Fibroblast of mammary gland (primary cell): ENCODE data around the gene MCTP2.

Experiments used
- DNase-seq: peaks from one replicate; pipeline ENCODE4 v3.0.0-alpha.2; 2010; ENCODE audit warnings: low read depth
- H3K4me3 ChIP-seq: 2 replicates; pipeline ENCODE4 v1.5.1; 2011; ENCODE audit warnings: low read depth, mild to moderate bottlenecking, low read length, moderate library complexity; ENCODE audit not compliant: control insufficient read depth
- TF ChIP-seq, protein P1 (sequence below): conservative IDR thresholded peaks from 2 replicates; pipeline ENCODE4 v1.5.1; 2011; ENCODE audit warnings: low read depth, low read length, inconsistent platforms; ENCODE audit not compliant: control insufficient read depth, insufficient read depth

The MCTP2 gene

DNA sequence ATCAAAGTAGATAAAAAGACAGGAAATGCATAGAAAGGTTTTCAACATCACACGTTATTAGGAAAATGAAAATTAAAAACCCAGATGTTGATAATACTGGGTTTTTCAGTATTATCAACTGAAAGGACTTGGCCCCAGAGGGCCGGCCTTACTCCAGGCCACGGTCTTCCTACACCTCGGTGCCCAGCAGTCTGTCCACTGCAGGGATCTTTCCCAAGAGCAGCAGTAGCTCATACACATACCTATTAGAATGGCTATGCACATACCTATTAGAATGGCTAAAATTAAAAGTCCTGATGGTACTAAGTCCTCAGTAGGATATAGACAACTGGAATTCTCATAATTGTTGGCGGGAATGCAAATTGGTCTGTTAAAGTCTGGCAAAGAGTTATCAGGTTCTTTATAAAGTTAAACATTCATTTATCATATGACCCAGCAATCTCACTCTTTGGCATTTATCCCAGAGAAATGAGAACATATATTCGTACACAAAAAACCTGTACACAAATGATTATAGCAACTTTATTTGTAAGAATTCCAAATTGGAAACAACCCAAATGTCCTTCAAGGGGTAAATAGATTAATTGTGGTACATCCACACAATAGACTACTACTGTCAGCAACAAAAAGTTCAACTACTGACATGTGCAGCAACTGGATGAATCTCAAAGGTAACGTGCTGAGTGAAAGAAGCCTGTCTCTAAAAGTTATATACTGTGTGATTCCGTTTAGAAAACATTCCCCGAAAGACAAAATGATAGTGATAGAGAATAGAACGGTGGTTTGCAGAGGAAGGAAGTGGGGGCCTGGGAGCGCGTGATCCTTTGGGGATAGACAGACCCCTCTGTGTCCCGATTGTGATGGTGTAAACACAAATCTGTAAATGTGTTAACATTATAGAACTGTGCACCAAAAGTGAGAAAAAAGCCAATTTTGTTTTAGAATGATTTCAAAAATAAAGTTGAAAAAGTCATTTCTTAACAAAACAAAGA is 62.3 kb downstream of the MCTP2 start:
- no peak overlapping the region for H3K4me3 ChIP-seq
- DNase-seq: no peak
- TF ChIP-seq, protein P1, sequence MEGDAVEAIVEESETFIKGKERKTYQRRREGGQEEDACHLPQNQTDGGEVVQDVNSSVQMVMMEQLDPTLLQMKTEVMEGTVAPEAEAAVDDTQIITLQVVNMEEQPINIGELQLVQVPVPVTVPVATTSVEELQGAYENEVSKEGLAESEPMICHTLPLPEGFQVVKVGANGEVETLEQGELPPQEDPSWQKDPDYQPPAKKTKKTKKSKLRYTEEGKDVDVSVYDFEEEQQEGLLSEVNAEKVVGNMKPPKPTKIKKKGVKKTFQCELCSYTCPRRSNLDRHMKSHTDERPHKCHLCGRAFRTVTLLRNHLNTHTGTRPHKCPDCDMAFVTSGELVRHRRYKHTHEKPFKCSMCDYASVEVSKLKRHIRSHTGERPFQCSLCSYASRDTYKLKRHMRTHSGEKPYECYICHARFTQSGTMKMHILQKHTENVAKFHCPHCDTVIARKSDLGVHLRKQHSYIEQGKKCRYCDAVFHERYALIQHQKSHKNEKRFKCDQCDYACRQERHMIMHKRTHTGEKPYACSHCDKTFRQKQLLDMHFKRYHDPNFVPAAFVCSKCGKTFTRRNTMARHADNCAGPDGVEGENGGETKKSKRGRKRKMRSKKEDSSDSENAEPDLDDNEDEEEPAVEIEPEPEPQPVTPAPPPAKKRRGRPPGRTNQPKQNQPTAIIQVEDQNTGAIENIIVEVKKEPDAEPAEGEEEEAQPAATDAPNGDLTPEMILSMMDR: no peak

DNA sequence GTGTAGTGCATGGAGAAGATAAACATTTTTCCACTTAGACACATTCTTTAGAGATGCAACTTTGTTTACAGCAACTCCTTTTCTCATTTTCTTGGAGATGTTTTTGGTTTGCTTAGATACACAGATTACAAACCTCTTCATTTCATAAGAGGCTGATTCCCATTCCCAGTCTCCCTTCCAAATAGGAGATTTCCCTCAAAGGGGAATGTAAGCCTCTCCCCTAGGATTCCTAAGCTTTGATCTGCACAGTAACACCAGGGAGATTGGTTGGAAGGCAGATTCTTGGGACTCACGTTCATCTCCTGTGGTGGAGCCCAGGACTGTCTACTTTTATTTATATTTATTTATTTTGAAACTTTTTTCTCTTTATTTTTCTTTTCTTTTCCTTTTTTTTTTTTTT is 63.2 kb downstream of the MCTP2 start:
- TF ChIP-seq, protein P1: no peak
- DNase-seq: no peak
- H3K4me3 ChIP-seq: no peak overlapping the region

DNA sequence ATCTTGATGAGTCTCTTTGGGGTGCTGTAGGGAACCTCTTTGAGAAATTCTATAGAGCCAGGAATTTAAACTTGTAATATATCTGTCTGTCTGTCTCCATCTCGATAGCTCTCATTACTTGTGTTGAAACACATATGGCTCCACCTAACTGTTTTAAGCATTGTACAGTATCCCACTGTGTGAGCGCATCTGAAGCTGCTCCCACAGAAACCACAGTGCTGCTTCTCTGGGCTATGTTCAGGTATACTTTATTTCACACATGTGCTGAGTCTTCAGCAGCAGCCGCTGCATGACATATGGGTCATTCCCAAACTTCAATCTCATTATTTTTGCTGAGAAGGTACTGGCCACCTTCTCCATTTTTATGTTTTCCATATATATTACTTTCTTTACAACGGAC is 63.9 kb downstream of the MCTP2 start:
- TF ChIP-seq, protein P1: no peak
- DNase-seq: no peak
- no peak overlapping the region for H3K4me3 ChIP-seq

DNA sequence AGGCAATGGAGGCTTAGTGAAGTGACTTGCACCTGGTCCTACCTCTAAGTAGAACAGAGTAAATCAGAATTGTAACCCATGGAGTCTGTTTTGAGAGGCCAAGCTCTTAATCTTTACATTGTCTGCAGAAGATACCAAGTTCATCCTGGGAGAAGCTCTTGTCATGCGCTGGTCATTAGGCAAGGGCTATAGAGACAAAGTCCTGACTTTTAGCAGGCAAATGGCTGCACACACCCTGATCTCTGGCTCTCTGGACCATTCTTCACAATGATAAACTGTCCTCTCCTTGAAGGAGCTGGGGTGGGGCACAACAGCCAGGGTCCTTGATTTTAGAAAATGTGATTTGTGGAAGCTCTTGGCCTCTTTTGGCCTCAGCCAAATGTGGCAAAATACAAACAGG is 65.4 kb downstream of the MCTP2 start:
- TF ChIP-seq, protein P1: no peak
- no peak overlapping the region for H3K4me3 ChIP-seq
- DNase-seq: no peak

DNA sequence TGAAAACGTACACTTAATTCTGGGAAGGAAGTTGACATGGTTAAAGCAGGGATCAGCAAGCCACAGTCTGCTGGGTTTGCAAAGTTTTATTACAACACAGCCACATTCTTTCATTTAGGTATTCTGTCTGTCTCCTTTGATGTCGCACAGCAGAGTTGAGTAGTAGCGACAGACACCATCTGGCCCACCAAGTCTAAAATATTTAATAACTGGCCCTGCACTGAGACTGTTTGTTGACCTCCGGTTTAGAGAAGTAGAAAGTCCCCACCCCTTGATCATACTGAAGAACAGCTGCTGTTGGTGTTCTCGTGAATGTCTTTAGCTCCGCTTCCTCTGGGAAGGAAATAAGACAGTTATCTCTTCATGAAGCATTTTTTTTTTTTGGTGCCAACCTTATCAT is 66.2 kb downstream of the MCTP2 start:
- DNase-seq: no peak

DNA sequence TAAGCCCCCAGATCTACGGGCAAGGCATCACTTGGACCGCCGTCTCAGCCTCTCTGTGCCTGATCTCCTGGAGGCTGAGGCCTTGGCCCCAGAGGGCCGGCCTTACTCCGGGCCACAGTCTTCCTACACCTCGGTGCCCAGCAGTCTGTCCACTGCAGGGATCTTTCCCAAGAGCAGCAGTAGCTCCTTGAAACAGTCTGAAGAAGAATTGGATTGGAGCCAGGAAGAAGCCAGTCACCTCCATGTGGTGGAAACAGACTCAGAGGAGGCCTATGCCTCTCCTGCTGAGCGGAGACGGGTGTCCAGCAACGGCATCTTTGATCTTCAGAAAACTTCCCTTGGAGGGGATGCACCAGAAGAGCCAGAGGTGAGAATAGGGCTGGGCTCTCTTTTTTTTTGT is 67.0 kb downstream of the MCTP2 start:
- TF ChIP-seq, protein P1: no peak
- no peak overlapping the region for H3K4me3 ChIP-seq
- peak; percentile 12 for DNase-seq

More for the DNA sequence above, 66.2 kb downstream of the MCTP2 start:
- TF ChIP-seq, protein P1: no peak
- H3K4me3 ChIP-seq: no peak overlapping the region
